RWPE2 (cell line): Measurements from ENCODE around the gene TMEM208.

ENCODE experiments used
- ATAC-seq: fragments of 200-7000 bp; cut with Tn5 transposase; 3 replicates; pipeline ENCODE4 v1.9.1; 2021; ENCODE audit warnings: low read depth
- DNase-seq: peaks from one replicate; pipeline ENCODE4 v3.0.0-alpha.2; 2020; ENCODE audit warnings: low spot score
- H3K27ac ChIP-seq: fragments of 450-650 bp; 2 replicates; pipeline ENCODE4 v1.5.1; 2017; ENCODE audit warnings: mild to moderate bottlenecking; ENCODE audit not compliant: poor library complexity, severe bottlenecking
- H3K27me3 ChIP-seq: fragments of 250-450 bp; sonication (Bioruptor Pico); 2 replicates; pipeline ENCODE4 v1.5.1; 2021; ENCODE audit warnings: mild to moderate bottlenecking, moderate library complexity; ENCODE audit not compliant: insufficient read depth, poor library complexity, severe bottlenecking
- H3K36me3 ChIP-seq: fragments of 250-450 bp; sonication (Bioruptor Pico); 2 replicates; pipeline ENCODE4 v1.5.1; 2020; ENCODE audit warnings: low read depth, mild to moderate bottlenecking, moderate library complexity
- H3K4me1 ChIP-seq: fragments of 250-450 bp; sonication (Bioruptor Pico); 2 replicates; pipeline ENCODE4 v1.5.1; 2021; ENCODE audit warnings: mild to moderate bottlenecking, moderate library complexity; ENCODE audit not compliant: insufficient read depth, poor library complexity, severe bottlenecking
- H3K4me3 ChIP-seq: fragments of 250-450 bp; sonication (Bioruptor Pico); 2 replicates; pipeline ENCODE4 v1.5.1; 2021; ENCODE audit warnings: mild to moderate bottlenecking, moderate library complexity; ENCODE audit not compliant: severe bottlenecking
- H3K9me3 ChIP-seq: fragments of 250-450 bp; sonication (Bioruptor Pico); 2 replicates; pipeline ENCODE4 v1.5.1; 2021; ENCODE audit warnings: mild to moderate bottlenecking, moderate library complexity; ENCODE audit not compliant: severe bottlenecking
- CTCF ChIP-seq: fragments of 450-650 bp; IDR thresholded peaks from one replicate; pipeline ENCODE4 v1.5.1; 2017; ENCODE audit warnings: mild to moderate bottlenecking, moderate library complexity; ENCODE audit not compliant: poor library complexity, severe bottlenecking

TMEM208 gene

DNA sequence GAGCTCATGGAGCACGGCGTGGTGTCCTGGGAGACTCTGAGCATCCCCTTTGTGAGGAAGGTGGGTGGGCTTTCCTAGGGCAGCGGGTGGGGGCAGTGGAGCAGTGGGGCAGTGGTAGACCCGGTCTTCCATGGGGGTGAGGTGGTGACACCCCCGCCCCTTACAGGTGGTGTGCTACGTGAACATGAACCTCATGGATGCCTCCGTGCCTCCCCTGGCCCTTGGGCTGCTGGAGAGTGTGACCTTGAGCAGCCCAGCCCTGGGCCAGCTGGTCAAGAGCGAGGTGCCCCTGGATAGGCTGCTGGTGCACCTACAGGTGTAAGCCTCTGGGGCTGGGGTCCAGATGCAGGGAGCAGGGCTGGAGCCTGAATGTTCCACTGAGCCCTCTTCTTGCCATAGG lies 26.4 kb upstream of the TMEM208 start:
- H3K27ac ChIP-seq = peak overlapping the region; percentile 78
- peaks cover 62% of the 10 kb centered on the region for H3K36me3 ChIP-seq
- H3K27me3 ChIP-seq = no peaks in the 10 kb centered on the region
- DNase-seq (peak; percentile 61), ATAC-seq (no peak)
- TF ChIP-seq CTCF = no peak
- peak overlapping the region; percentile 48 for H3K4me3 ChIP-seq
- peaks cover 6% of the 10 kb centered on the region for H3K4me1 ChIP-seq
- H3K9me3 ChIP-seq = no peaks in the 10 kb centered on the region

DNA sequence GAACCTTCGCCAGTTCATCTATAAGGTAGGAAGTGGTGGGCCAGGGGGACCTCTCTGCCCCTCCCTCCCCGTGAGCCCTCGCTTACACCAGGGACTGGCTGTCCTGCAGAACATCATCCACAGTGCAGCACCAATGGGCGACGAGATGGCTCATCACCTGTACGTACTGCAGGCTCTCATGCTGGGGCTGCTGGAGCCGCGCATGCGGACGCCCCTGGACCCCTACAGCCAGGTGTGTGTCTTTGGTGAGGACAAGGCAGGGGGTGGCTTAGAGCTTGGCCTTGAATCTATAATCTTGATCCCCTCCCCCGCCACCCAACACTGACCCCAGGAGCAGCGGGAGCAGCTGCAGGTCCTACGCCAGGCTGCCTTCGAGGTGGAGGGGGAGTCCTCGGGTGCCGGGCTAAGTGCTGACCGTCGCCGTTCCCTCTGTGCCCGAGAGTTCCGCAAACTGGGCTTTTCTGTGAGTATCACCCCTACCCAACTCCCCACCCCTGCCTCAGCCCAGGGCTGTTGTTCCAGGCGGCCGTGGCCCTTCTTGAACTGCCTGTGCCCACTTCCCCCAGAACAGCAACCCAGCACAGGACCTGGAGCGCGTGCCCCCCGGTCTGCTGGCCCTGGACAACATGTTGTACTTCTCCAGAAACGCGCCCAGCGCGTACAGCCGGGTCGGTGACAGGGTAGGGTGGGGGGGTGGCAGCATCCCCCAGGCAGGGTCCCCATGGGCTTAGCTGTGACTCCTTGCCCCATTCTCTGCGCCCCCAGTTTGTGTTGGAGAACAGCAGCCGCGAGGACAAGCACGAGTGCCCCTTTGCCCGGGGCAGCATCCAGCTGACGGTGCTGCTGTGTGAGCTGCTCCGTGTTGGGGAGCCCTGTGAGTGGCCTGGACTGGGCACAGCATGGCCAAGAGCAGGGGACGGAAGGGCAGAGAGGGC lies 25.3 kb upstream of the TMEM208 start:
- DNase-seq (peak; percentile 63), ATAC-seq (no peak)
- TF ChIP-seq CTCF = no peak
- Histone ChIP-seq H3K36me3 (peaks cover 51% of the 10 kb centered on the region), H3K27ac (no peak overlapping the region), H3K4me3 (no peak overlapping the region), H3K9me3 (no peaks in the 10 kb centered on the region), H3K4me1 (peaks cover 9% of the 10 kb centered on the region), H3K27me3 (no peaks in the 10 kb centered on the region)

GRCh38 chr16:67202426-67202825 lies 24.5 kb upstream of the TMEM208 start:
- ATAC-seq = no peak
- TF ChIP-seq CTCF = no peak
- DNase-seq = peak; percentile 49
- no peaks in the 10 kb centered on the region for H3K27me3 ChIP-seq
- H3K4me1 ChIP-seq = peaks cover 17% of the 10 kb centered on the region
- peaks cover 43% of the 10 kb centered on the region for H3K36me3 ChIP-seq
- no peaks in the 10 kb centered on the region for H3K9me3 ChIP-seq
- no peak overlapping the region for H3K4me3 ChIP-seq
- no peak overlapping the region for H3K27ac ChIP-seq

GRCh38 chr16:67202956-67203493 lies 23.9 kb upstream of the TMEM208 start:
- H3K4me1 ChIP-seq = peaks cover 23% of the 10 kb centered on the region
- no peak overlapping the region for H3K4me3 ChIP-seq
- H3K27ac ChIP-seq = no peak overlapping the region
- H3K36me3 ChIP-seq = peaks cover 37% of the 10 kb centered on the region
- H3K9me3 ChIP-seq = no peaks in the 10 kb centered on the region
- ATAC-seq = no peak
- H3K27me3 ChIP-seq = no peaks in the 10 kb centered on the region
- no peak for TF ChIP-seq CTCF
- DNase-seq = peak; percentile 52

- Histone ChIP-seq H3K4me3 (no peak overlapping the region), H3K9me3 (no peaks in the 10 kb centered on the region), H3K27me3 (no peaks in the 10 kb centered on the region), H3K4me1 (peaks cover 26% of the 10 kb centered on the region), H3K27ac (peak overlapping the region; percentile 92), H3K36me3 (peaks cover 30% of the 10 kb centered on the region)
- ATAC-seq (no peak), DNase-seq (peak; percentile 55)
- TF ChIP-seq CTCF = no peak
Observed at GRCh38 chr16:67204076-67204475, 22.9 kb upstream of the TMEM208 start.
